A673 (cell line): ENCODE data around the gene TRIM65.

Source experiments
- EZH2 ChIP-seq: fragments of 200-600 bp; sonication (generic); IDR thresholded peaks from 2 replicates; pipeline ENCODE4 v1.6.1; 2017; ENCODE audit warnings: borderline replicate concordance, low read depth, mild to moderate bottlenecking, mixed read lengths, antibody characterized with exemption, low read length; ENCODE audit not compliant: poor library complexity, severe bottlenecking
- TF ChIP-seq, protein P1 (sequence below): fragments of 300-800, 200-600 bp; sonication (generic); conservative IDR thresholded peaks from 2 replicates; pipeline ENCODE4 v1.5.1; 2017; ENCODE audit warnings: low read depth, mild to moderate bottlenecking, antibody characterized with exemption, low read length, moderate library complexity, mixed read lengths

GRCh38 chr17:75937652-75938051 is 40.9 kb upstream of the TRIM65 start:
- TF ChIP-seq, protein P1, sequence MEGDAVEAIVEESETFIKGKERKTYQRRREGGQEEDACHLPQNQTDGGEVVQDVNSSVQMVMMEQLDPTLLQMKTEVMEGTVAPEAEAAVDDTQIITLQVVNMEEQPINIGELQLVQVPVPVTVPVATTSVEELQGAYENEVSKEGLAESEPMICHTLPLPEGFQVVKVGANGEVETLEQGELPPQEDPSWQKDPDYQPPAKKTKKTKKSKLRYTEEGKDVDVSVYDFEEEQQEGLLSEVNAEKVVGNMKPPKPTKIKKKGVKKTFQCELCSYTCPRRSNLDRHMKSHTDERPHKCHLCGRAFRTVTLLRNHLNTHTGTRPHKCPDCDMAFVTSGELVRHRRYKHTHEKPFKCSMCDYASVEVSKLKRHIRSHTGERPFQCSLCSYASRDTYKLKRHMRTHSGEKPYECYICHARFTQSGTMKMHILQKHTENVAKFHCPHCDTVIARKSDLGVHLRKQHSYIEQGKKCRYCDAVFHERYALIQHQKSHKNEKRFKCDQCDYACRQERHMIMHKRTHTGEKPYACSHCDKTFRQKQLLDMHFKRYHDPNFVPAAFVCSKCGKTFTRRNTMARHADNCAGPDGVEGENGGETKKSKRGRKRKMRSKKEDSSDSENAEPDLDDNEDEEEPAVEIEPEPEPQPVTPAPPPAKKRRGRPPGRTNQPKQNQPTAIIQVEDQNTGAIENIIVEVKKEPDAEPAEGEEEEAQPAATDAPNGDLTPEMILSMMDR: no peak
- TF ChIP-seq EZH2: no peak
